Activated CD8-positive, alpha-beta memory T cell treated with anti-CD3 and anti-CD28 coated beads, Interleukin-2, amount 10 ng/mL, durations not matched to agents 7 days and 5 days (primary cell): ENCODE data around the gene MVD. TPM values are rescaled to one million over a fixed set of nuclear protein-coding genes. Genes with fewer than 3 reads are reported as not detected.

Source experiments
- ATAC-seq: fragments of 150-1000 bp; cut with Tn5 transposase; one replicate; pipeline ENCODE4 v1.10.0; 2021; ENCODE audit warnings: moderate library complexity
- CTCF ChIA-PET: fragments of 350-600 bp; sonication (Branson Sonifier 250); formaldehyde crosslinking; loops from one replicate; lab custom pipeline; 2021; ENCODE audit warnings: antibody characterized with exemption; lab: Charles Lee
- DNase-seq: peaks from one replicate; pipeline ENCODE4 v3.0.0-alpha.2; 2020
- H3K27ac Mint-ChIP-seq: one replicate; pipeline ENCODE4 v1.8.0; 2021; ENCODE audit warnings: mild to moderate bottlenecking, mixed read lengths
- H3K27me3 Mint-ChIP-seq: one replicate; pipeline ENCODE4 v1.8.0; 2021; ENCODE audit warnings: mixed read lengths
- H3K36me3 Mint-ChIP-seq: one replicate; pipeline ENCODE4 v1.8.0; 2021; ENCODE audit warnings: mild to moderate bottlenecking, mixed read lengths
- H3K4me1 Mint-ChIP-seq: one replicate; pipeline ENCODE4 v1.8.0; 2021; ENCODE audit warnings: mixed read lengths
- H3K4me3 Mint-ChIP-seq: one replicate; pipeline ENCODE4 v1.8.0; 2021; ENCODE audit warnings: mild to moderate bottlenecking, moderate library complexity, mixed read lengths
- H3K9me3 Mint-ChIP-seq: one replicate; pipeline ENCODE4 v1.8.0; 2022; ENCODE audit warnings: low read depth, mixed read lengths
- total RNA-seq, 2 experiments: library from RNA; stranded (reverse); gene quantifications; one replicate each; pipeline ENCODE4 v1.2.3, GENCODE V29; 2021

The MVD gene
- total RNA-seq, 2 experiments from 2014 or later, result 112 to 134 TPM

DNA sequence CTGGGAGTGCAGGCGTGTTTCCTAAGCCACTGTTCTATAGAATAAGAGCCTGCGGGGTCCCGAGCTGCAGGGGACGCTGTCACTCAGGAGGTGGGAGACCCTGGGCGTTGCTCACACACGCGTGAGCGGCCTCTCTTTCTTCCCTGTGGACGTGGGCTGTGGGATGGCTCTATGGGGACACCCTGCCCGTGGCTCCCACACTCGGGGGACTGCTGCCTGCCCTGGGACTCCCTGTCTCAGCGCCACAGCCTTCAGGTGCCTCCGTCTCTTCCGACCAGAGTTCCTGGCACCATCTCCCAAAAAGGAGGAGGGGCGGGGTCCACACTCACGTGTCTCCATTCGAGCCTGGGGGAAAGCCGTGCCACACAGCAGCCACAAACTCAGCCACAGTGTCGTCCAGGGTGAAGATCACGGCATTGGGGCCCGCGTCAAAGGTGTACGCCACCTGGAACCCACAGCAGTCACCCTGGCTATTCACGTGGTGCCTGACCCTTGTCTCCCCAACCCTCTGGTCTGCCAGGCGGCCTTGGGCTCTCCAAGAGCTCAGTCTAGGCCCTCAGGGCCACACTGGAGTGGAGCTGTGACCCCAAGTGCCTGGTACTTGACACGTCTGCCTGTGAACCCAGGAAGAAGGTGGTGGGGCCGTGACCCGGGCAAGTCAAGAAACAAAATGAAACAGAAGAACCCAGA lies 8.4 kb downstream of the MVD start:
- ATAC-seq (no peak), DNase-seq (no peak)
- Mint-ChIP-seq H3K27ac (no peak overlapping the region), H3K9me3 (no peaks in the 10 kb centered on the region), H3K4me3 (no peak overlapping the region), H3K4me1 (peaks cover 12% of the 10 kb centered on the region), H3K36me3 (peaks cover 3% of the 10 kb centered on the region), H3K27me3 (no peaks in the 10 kb centered on the region)
- CTCF ChIA-PET, result interaction anchor here (1.5 kb wide), 1 partner anchor 27 kb away, joined by 3 read pairs; no protein-coding TSS in a partner anchor

DNA sequence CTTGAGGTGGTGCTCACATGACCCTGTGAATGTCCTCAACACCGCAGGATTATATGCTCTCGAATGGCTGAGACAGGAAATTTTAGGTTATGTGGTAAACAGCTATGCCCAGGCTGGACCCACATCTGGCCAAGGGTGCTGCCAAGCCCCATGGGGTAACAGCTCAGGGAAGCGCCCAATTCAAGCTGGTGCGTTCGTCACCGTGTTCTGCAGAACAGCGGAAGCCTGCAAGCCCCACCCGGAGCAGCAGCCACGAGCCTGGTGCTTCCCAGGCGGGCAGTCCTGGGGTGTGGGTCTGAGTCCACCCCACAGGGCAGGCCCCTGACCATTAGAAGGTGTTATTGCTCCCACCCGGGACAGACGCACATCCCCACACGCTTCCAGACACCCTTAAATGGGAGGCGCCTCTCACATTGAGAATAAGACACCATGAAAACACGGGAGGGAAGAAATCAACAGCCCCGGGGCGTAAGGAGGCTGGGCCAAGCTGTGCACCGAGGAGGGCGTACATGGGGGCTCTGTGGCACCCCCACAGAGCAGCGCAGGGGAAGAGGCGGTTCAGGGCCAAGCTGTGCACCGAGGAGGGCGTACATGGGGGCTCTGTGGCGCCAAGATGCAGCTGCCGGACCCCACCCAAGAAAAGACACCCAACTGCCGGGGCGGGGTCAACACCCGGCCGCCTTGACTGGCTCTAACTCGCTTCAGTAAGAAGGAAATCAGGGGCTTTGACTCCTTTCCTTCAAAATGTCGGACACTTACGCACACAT lies 9.1 kb downstream of the MVD start:
- H3K36me3 Mint-ChIP-seq, result peaks cover 8% of the 10 kb centered on the region
- no peaks in the 10 kb centered on the region for H3K27me3 Mint-ChIP-seq
- no peak overlapping the region for H3K4me3 Mint-ChIP-seq
- ATAC-seq (no peak), DNase-seq (no peak)
- CTCF ChIA-PET, result interaction anchor here (1.5 kb wide), 1 partner anchor 27 kb away, joined by 3 read pairs; no protein-coding TSS in a partner anchor
- H3K4me1 Mint-ChIP-seq, result peaks cover 18% of the 10 kb centered on the region
- peak overlapping the region; percentile 49 for H3K27ac Mint-ChIP-seq
- H3K9me3 Mint-ChIP-seq, result no peaks in the 10 kb centered on the region

DNA sequence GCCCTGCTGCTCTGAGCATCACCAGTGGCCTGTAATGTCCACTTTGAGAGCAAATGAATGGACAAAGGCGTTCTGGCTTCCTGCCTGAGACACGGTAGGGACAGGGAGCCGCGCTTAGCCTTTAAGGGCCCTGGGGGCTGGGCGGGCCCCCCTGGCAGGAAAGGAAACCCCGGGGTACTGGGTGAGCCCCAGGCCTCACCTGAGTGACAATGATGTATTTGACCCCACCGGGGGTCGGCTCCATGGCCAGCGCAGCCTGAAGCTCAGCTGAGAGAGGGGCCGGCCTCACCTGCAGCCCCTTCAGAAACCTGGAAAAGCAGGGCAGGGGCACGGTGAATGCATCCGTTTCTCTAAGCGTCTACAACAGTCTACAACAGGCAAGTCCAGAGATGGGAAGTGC lies 9.8 kb downstream of the MVD start:
- Mint-ChIP-seq H3K9me3 (no peaks in the 10 kb centered on the region), H3K4me3 (no peak overlapping the region), H3K36me3 (peaks cover 8% of the 10 kb centered on the region), H3K4me1 (peaks cover 18% of the 10 kb centered on the region), H3K27me3 (no peaks in the 10 kb centered on the region), H3K27ac (peak overlapping the region; percentile 49)
- no peak for ATAC-seq
- no peak for DNase-seq
- CTCF ChIA-PET, result no interaction called here

DNA sequence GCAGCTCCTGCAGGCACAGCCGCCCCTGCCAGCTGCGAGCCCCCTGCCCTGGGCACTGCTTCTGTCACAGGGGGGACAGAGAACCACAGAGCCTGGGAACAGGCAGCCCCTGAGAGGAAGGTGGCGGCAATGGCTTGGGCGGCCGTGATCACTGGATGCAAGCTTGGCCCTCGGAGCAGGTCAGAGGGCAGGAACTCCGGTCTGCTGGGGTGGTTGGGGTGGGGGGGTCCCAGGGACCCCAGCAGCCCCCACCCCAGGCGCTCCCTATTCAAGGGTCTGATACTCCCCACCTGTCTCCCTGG lies 10.2 kb downstream of the MVD start:
- Mint-ChIP-seq H3K4me3 (no peak overlapping the region), H3K9me3 (no peaks in the 10 kb centered on the region), H3K36me3 (peaks cover 8% of the 10 kb centered on the region), H3K27ac (no peak overlapping the region), H3K4me1 (peaks cover 18% of the 10 kb centered on the region), H3K27me3 (no peaks in the 10 kb centered on the region)
- DNase-seq, result no peak
- ATAC-seq, result no peak
- CTCF ChIA-PET, result no interaction called here

DNA sequence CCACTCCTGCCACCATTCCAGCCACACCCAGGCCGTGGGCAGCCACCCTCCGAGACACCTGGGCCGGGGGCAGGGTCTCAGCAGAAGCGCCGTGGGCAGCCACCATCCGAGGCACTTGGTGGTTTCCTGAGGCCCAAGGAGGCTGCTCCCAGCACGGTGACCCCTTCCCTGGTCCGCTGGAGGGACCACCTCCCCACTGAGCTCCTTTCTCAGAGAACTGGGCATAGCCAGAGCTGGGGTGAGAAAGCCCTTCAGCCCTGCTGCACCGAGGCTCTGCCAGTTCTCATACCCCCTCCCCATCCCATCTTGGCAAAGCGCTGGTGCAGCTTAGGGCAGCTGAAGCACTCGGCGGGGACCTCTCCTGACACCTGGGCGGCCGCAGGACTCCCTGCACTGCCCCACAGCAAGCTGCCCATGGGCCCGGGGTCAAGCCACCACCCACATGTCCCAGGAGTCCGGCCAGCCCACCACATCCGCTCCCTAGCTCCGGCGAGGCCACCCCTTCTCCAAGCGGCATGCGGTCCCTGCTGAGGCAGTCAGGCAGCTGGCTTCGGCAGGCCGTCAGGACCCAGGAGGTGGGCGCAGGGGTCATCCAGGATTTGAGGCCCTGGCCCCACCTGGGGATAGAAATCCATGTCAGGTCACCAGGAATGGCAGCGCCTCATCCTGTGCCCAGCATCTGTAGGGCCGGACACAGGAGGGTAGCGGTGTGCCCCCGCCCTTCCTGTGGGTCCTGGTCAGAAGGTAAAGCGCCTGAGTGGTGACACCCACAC lies 10.7 kb downstream of the MVD start:
- no peak overlapping the region for H3K4me3 Mint-ChIP-seq
- H3K27me3 Mint-ChIP-seq, result no peaks in the 10 kb centered on the region
- H3K4me1 Mint-ChIP-seq, result peaks cover 18% of the 10 kb centered on the region
- no peaks in the 10 kb centered on the region for H3K9me3 Mint-ChIP-seq
- CTCF ChIA-PET, result no interaction called here
- DNase-seq (no peak), ATAC-seq (no peak)
- peaks cover 8% of the 10 kb centered on the region for H3K36me3 Mint-ChIP-seq
- H3K27ac Mint-ChIP-seq, result peak overlapping the region; percentile 94

DNA sequence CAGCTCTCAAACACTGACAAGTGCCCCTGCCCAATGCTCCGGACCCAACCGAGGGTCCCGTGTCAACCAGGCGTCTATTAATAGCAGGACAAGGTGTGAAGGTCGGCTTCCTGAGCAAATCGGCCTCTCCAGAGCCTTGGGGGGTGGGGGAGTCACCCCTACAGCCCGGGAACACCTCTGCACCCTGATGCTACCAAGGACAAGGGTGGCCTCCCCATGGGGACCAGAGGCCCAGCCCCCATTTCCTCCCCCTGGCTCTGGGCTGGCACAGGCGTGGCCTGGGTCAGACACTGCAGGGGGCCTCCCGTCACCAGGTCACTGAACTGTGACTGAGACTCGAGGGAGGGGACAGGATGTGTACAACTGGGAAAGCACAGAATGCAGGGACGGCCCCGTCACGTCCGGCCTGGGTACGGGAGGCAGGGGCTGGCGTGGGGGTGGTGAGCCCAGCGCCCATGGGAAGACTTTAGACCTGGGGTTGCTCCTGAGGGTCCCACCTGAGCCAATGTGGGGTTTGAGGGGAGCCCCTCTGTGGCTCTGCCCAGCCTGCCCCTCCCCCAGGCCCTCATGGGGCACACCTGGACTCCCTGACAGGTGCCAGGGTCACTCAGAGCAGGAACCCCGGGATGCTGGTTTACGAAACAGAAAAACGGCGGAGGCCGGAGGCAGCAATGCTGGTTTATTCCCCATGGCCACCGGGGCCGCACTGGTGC lies 11.5 kb downstream of the MVD start:
- DNase-seq, result peak; percentile 93
- Mint-ChIP-seq H3K4me3 (peak overlapping the region; percentile 94), H3K4me1 (peaks cover 18% of the 10 kb centered on the region), H3K27me3 (no peaks in the 10 kb centered on the region), H3K27ac (peak overlapping the region; percentile 94), H3K9me3 (no peaks in the 10 kb centered on the region), H3K36me3 (peaks cover 8% of the 10 kb centered on the region)
- ATAC-seq, result peak; percentile 80
- CTCF ChIA-PET, result no interaction called here

DNA sequence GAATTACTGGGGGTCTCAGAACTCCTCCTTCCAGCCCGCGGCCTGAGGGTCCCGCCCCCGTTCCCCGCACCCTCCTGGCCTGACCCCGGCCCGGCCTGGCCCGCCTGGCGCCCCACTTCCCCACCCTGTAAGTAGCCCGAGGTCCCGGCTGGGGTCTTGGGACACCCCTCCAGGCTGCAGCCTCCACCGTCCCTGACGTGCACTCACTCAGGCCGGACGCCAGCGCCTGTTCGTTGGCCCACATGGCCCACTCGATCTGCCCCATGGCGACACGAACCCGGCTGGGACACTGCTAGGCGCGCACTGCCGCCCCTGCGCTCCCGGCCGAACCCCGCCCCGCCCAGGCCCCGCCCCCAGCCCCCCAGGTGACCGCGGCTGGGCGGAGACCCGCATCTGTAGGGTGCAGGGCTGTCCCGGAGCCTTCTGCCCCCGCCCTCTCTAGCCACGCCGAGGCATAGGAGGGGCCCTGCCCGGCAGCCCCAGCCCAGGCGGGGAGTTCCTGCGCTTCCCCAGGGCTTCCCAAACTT lies 12.1 kb downstream of the MVD start, which contains the start of gene CYBA:
CYBA (minus strand) TSS at position 305 of the 527 bp plus-strand sequence; CDS start at position 265, 40 bp downstream.
- peak within 1 kb of the TSS; percentile 94 for H3K27ac Mint-ChIP-seq
- H3K9me3 Mint-ChIP-seq, result no peaks in the 10 kb centered on the region
- H3K27me3 Mint-ChIP-seq, result no peaks in the 10 kb centered on the region
- H3K4me3 Mint-ChIP-seq, result peak within 1 kb of the TSS; percentile 94
- DNase-seq, result peak; percentile 94
- CTCF ChIA-PET, result interaction anchor here (1.2 to 1.5 kb wide), 3 partner anchors 31 to 87 kb away, joined by 3 to 5 read pairs (median 3); no protein-coding TSS in a partner anchor
- H3K36me3 Mint-ChIP-seq, result peaks cover 8% of the 10 kb centered on the region
- peak; percentile 91 for ATAC-seq
- H3K4me1 Mint-ChIP-seq, result peaks cover 18% of the 10 kb centered on the region

DNA sequence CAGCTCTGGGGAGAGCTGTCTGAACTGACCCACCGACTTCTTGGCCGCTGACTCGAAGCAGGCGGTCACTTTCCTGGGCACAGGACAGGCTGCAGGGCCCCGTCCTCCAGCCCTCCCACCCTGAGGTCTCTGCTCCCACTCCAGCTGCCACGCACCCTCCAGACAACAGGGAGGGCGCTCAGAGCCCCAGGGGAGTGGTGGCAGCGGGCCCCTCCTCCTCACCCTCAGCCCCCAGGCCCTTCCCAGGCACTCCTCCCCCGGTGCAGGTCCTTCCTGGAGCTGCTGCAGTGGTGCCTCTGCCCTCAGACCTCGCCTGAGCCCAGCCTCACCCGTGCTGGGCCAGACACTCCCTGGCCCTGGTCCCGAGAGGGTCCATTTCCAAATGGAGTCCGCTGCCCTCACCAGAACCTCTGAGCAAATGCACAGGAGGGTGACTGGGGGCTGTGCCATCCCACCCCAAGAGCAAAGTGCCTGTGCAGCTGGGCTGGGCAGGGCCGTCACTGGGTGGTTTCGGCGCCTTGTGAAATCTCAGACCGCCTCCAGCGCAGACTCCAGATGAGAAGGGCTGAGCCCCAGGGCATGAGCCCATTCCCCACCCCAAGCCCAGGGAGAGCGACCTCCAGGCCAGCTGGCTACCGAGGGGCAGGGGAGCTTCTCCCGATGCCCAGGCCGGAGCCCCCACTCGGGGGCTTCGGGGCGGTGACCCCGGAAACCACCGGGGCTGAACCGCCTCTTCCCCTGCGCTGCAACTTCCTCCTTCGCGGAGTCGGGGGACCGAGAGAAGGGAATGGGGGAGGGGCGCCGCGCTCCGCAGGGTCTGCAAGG lies 12.8 kb downstream of the MVD start:
- peak; percentile 17 for ATAC-seq
- peak; percentile 71 for DNase-seq
- H3K27me3 Mint-ChIP-seq, result no peaks in the 10 kb centered on the region
- H3K4me3 Mint-ChIP-seq, result peak overlapping the region; percentile 94
- H3K9me3 Mint-ChIP-seq, result no peaks in the 10 kb centered on the region
- H3K36me3 Mint-ChIP-seq, result peaks cover 10% of the 10 kb centered on the region
- CTCF ChIA-PET, result interaction anchor here (0.7 to 1.8 kb wide), 11 partner anchors 12 to 132 kb away, joined by 3 to 5 read pairs (median 3); partner anchors contain the start of genes IL17C and ZC3H18
- peak overlapping the region; percentile 82 for H3K27ac Mint-ChIP-seq
- H3K4me1 Mint-ChIP-seq, result peaks cover 18% of the 10 kb centered on the region

DNA sequence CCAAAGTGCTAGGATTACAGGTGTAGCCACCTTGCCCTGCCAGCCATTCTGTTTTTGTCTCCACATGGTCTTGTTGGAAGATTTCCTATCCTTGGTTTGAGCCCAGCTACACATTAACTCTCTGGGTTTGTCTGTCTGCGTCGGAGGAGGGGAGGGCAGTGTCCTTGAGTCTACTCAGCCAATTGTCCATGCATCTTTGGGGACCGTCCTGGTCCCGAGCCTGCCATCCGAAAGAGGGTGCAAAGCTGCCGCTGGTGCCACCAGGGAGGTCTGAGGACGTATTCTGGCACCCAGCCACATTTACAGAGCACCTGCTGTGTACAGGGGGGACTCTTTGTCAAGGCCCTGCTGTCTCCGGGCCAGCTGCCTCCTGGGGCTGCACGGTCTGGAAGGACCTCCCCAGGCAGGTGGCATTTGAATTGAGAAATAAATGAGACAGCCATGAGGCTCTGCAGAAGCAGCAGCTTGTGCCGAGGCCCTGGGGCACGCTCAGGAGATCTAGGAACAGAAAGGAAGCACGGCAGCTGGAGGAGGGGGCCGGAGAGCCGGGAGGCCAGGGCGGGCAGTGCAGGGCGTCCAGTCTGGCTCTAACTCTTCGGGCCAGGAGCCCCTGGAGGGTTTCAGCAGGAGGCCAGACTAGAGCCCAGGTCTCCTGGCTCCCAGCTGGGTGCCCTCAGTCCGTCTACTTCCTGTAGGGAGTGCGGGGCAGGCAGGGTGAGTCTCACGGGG lies 13.5 kb downstream of the MVD start:
- Mint-ChIP-seq H3K4me1 (peaks cover 18% of the 10 kb centered on the region), H3K9me3 (no peaks in the 10 kb centered on the region), H3K27me3 (no peaks in the 10 kb centered on the region), H3K4me3 (peak overlapping the region; percentile 94), H3K36me3 (peaks cover 10% of the 10 kb centered on the region), H3K27ac (peak overlapping the region; percentile 82)
- ATAC-seq, result no peak
- DNase-seq, result no peak
- CTCF ChIA-PET, result interaction anchor here (0.8 to 1.8 kb wide), 10 partner anchors 11 to 132 kb away, joined by 3 to 5 read pairs (median 3); partner anchors contain the start of genes IL17C and ZC3H18

DNA sequence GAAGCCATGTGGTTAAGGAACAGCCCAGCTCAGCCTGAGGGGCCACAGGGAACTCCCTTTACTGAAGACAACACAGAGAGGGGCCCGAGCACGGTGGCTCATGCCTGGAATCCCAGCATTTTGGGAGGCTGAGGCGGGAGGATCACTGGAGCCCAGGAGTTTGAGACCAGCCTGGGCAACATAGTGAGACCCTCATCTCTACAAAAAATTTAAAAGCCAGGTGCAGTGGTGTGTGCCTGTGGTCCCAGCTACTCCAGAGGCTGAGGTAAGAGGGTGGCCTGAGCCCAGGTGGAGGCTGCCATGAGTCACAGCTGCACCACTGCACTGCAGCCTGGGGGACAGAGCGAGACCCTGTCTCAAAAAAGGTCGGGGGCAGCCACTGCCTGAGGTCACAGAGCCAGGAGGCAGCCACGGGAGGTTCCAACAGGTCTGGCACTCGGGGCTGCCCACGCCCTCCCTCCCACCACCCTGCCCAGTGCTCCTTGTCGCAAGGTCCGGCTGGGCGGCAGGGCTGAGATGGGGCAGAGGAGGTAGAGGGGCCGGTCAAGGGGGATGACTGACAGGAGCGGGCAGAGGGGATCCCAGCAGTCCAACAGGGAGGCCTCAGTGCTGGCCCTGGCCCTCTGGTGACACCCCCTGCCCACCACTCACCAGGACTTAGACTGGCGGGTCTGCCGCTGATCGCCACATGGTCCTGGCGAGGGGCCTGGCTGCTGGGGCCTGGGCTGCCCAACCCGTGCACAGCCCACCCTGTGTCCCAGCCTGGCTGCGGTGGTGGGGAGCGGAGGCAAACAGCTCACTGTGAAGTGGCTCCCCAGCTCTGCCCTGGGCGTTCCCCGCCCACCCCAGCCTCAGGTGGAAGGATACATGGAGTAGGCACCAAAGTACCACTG lies 15.5 kb downstream of the MVD start:
- H3K27me3 Mint-ChIP-seq, result no peaks in the 10 kb centered on the region
- CTCF ChIA-PET, result no interaction called here
- peaks cover 18% of the 10 kb centered on the region for H3K36me3 Mint-ChIP-seq
- H3K27ac Mint-ChIP-seq, result no peak overlapping the region
- no peak overlapping the region for H3K4me3 Mint-ChIP-seq
- no peaks in the 10 kb centered on the region for H3K9me3 Mint-ChIP-seq
- no peak for ATAC-seq
- peaks cover 18% of the 10 kb centered on the region for H3K4me1 Mint-ChIP-seq
- no peak for DNase-seq
